Loucy (cell line): ENCODE results near the gene LTK.

Experiments
- H2AFZ ChIP-seq: fragments of 200-600 bp; sonication (generic); 2 replicates; pipeline ENCODE4 v1.6.0; 2016; ENCODE audit warnings: antibody characterized with exemption, mild to moderate bottlenecking, low read length, moderate library complexity
- H3F3A ChIP-seq: fragments of 200-600 bp; 2 replicates; pipeline ENCODE4 v1.6.0; 2016; ENCODE audit warnings: antibody characterized with exemption, low read depth, mild to moderate bottlenecking
- H3K27me3 ChIP-seq: fragments of 200-600 bp; sonication (generic); 2 replicates; pipeline ENCODE4 v1.6.1; 2014; ENCODE audit warnings: low read length, mild to moderate bottlenecking; ENCODE audit not compliant: insufficient read depth, poor library complexity, severe bottlenecking
- H3K36me3 ChIP-seq: fragments of 200-600 bp; sonication (generic); 2 replicates; pipeline ENCODE4 v1.6.1; 2016; ENCODE audit warnings: low read length; ENCODE audit not compliant: insufficient read depth
- H3K4me1 ChIP-seq: fragments of 200-600 bp; sonication (generic); 2 replicates; pipeline ENCODE4 v1.5.1; 2014; ENCODE audit warnings: low read length, mild to moderate bottlenecking; ENCODE audit not compliant: insufficient read depth, poor library complexity, severe bottlenecking
- H3K4me2 ChIP-seq: fragments of 200-600 bp; sonication (generic); 2 replicates; pipeline ENCODE4 v1.6.0; 2014; ENCODE audit warnings: antibody characterized with exemption, low read length, low read depth, mild to moderate bottlenecking; ENCODE audit not compliant: poor library complexity, severe bottlenecking
- H3K4me3 ChIP-seq: fragments of 200-600 bp; sonication (generic); 2 replicates; pipeline ENCODE4 v1.5.1; 2014; ENCODE audit warnings: low read length, mild to moderate bottlenecking, mixed read lengths; ENCODE audit not compliant: poor library complexity, severe bottlenecking
- H3K79me2 ChIP-seq: fragments of 200-600 bp; sonication (generic); 2 replicates; pipeline ENCODE4 v1.6.1; 2014; ENCODE audit warnings: low read length; ENCODE audit not compliant: insufficient read depth
- H3K9ac ChIP-seq: fragments of 200-600 bp; sonication (generic); 2 replicates; pipeline ENCODE4 v1.6.0; 2014; ENCODE audit warnings: mild to moderate bottlenecking, low read depth, low read length, moderate library complexity; ENCODE audit not compliant: poor library complexity, severe bottlenecking
- H3K9me2 ChIP-seq: fragments of 200-600 bp; sonication (generic); replicated peaks from 2 replicates; pipeline ENCODE4 v1.6.1; 2016; ENCODE audit warnings: low read depth, low read length, mixed read lengths
- H3K9me3 ChIP-seq: fragments of 200-600 bp; sonication (generic); 2 replicates; pipeline ENCODE4 v1.6.1; 2014; ENCODE audit warnings: mild to moderate bottlenecking, antibody characterized with exemption, low read length, low read depth; ENCODE audit not compliant: insufficient read depth
- H4K20me1 ChIP-seq: fragments of 200-600 bp; sonication (generic); 2 replicates; pipeline ENCODE4 v1.6.0; 2014; ENCODE audit warnings: antibody characterized with exemption, low read length, mild to moderate bottlenecking; ENCODE audit not compliant: insufficient read depth, poor library complexity, severe bottlenecking
- EZH2phosphoT487 ChIP-seq: fragments of 200-600 bp; IDR thresholded peaks from 2 replicates; pipeline ENCODE4 v1.6.1; 2018; ENCODE audit warnings: antibody characterized with exemption, mild to moderate bottlenecking, moderate library complexity, borderline replicate concordance
- TF ChIP-seq, protein P1 (sequence below): fragments of 200-600 bp; sonication (generic); conservative IDR thresholded peaks from 2 replicates; pipeline ENCODE4 v1.5.1; 2014; ENCODE audit warnings: mild to moderate bottlenecking, antibody characterized with exemption, low read length

LTK gene

DNA sequence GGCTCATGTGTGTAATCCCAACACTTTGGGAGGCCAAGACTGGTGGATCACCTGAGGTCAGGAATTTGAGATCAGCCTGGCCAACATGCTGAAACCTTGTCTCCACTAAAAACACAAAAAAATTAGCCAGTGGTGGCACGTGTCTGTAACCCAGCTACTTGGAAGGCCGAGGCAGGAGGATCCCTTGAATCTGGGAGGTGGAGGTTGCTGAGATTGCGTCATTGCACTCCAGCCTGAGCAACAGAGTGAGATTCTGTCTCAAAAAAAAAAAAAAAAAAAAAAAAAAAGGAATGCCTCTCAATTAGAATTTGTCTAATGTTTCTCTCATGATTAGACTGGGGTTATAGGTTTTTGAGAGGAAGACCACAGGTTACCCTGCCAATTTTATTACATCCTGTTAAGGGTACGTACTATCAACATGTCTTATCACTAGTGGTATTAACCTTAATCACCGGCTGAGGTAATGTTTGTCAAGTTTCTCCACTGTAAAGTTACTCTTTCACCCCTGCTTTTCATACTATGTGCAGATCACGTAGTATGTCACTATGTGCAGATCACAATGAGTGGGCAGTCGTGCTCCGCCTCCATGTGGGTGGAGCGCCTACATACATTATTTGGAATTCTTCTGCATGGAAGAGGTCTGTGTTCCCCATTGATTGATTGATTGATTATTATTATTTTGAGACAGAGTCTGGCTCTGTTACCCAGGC, 36.6 kb upstream of the LTK start:
- no peaks in the 10 kb centered on the region for H3K79me2 ChIP-seq
- H3K4me1 ChIP-seq = peaks cover 26% of the 10 kb centered on the region
- no peaks in the 10 kb centered on the region for H3K36me3 ChIP-seq
- TF ChIP-seq, protein P1, sequence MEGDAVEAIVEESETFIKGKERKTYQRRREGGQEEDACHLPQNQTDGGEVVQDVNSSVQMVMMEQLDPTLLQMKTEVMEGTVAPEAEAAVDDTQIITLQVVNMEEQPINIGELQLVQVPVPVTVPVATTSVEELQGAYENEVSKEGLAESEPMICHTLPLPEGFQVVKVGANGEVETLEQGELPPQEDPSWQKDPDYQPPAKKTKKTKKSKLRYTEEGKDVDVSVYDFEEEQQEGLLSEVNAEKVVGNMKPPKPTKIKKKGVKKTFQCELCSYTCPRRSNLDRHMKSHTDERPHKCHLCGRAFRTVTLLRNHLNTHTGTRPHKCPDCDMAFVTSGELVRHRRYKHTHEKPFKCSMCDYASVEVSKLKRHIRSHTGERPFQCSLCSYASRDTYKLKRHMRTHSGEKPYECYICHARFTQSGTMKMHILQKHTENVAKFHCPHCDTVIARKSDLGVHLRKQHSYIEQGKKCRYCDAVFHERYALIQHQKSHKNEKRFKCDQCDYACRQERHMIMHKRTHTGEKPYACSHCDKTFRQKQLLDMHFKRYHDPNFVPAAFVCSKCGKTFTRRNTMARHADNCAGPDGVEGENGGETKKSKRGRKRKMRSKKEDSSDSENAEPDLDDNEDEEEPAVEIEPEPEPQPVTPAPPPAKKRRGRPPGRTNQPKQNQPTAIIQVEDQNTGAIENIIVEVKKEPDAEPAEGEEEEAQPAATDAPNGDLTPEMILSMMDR = no peak
- no peak for TF ChIP-seq EZH2phosphoT487
- no peak overlapping the region for H3K4me3 ChIP-seq
- H3K27me3 ChIP-seq = no peaks in the 10 kb centered on the region
- no peak overlapping the region for H3K9ac ChIP-seq
- no peak overlapping the region for H2AFZ ChIP-seq
- no peak overlapping the region for H3K4me2 ChIP-seq
- no peaks in the 10 kb centered on the region for H3K9me3 ChIP-seq
- H3K9me2 ChIP-seq = no peaks in the 10 kb centered on the region
- H4K20me1 ChIP-seq = no peaks in the 10 kb centered on the region
- no peaks in the 10 kb centered on the region for H3F3A ChIP-seq

- H3K4me3 ChIP-seq = no peak overlapping the region
- no peak overlapping the region for H3K9ac ChIP-seq
- no peak overlapping the region for H2AFZ ChIP-seq
- H3K9me3 ChIP-seq = no peaks in the 10 kb centered on the region
- no peak overlapping the region for H3K4me2 ChIP-seq
- H3F3A ChIP-seq = no peaks in the 10 kb centered on the region
- H3K36me3 ChIP-seq = no peaks in the 10 kb centered on the region
- peaks cover 15% of the 10 kb centered on the region for H3K4me1 ChIP-seq
- no peaks in the 10 kb centered on the region for H3K27me3 ChIP-seq
- TF ChIP-seq, protein P1 = no peak
- TF ChIP-seq EZH2phosphoT487 = no peak
- no peaks in the 10 kb centered on the region for H4K20me1 ChIP-seq
- H3K9me2 ChIP-seq = no peaks in the 10 kb centered on the region
- peaks cover 13% of the 10 kb centered on the region for H3K79me2 ChIP-seq
These were observed 33.5 kb upstream of the LTK start for GRCh38 chr15:41546851-41547786.

GRCh38 chr15:41545218-41545617, 31.6 kb upstream of the LTK start:
- Histone ChIP-seq H2AFZ (no peak overlapping the region), H3K36me3 (no peaks in the 10 kb centered on the region), H3K9me3 (no peaks in the 10 kb centered on the region), H3K4me1 (peaks cover 11% of the 10 kb centered on the region), H3K9ac (no peak overlapping the region), H3K4me2 (no peak overlapping the region), H3K9me2 (no peaks in the 10 kb centered on the region), H3K27me3 (no peaks in the 10 kb centered on the region), H3F3A (no peaks in the 10 kb centered on the region), H4K20me1 (no peaks in the 10 kb centered on the region), H3K4me3 (no peak overlapping the region), H3K79me2 (peaks cover 13% of the 10 kb centered on the region)
- TF ChIP-seq EZH2phosphoT487 = no peak
- TF ChIP-seq, protein P1 = no peak
